GM21529 (cell line): ENCODE results near the gene DEPDC1.
"Not testable (repeated sequence)": the region's sequence is repeated elsewhere in the genome, so short reads cannot be mapped to it uniquely, and the experiment has no call there.

ENCODE experiments used
- ATAC-seq: cut with Tn5 transposase; IDR thresholded peaks from one replicate; pipeline ENCODE4 v1.9.1; 2021; ENCODE audit not compliant: unreplicated experiment

Gene DEPDC1

DNA sequence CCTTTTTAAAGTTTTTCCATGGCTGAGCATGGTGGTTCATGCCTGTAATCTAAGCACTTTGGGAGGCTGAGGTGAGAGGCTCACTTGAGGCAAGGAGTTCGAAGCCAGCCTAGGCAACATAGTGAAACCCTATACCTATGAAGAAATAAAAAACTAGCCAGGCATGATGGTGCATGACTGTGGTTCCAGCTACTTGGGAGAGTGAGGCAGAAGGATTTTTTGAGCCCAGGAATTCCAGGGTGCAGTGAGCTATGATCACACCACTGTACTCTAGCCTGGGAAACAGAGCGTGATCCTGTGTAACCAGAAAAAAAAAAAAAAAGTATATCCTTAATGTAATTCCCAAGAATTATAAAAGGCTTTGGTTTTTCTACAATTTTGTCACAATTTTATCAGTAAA lies 17.4 kb downstream of the DEPDC1 start:
- no peak for ATAC-seq

DNA sequence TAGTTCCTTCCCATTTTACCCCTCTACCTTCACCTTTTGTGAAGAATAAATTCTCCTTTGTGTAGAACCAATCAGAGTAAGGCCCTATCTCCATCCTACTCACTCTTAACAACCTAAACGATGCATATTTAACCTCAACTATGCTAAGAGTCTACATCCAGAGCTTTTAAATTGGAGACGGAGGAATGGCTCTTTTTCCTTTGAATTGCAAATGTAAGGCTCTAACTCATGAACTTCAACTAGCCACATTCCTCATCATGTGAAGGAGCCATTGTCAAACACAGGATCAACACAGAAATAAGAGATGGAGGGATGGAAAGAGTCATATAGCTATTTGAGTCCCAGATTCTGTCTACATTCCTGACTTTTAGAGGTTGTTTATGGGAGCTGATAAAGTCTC lies 18.2 kb downstream of the DEPDC1 start:
- ATAC-seq: no peak

DNA sequence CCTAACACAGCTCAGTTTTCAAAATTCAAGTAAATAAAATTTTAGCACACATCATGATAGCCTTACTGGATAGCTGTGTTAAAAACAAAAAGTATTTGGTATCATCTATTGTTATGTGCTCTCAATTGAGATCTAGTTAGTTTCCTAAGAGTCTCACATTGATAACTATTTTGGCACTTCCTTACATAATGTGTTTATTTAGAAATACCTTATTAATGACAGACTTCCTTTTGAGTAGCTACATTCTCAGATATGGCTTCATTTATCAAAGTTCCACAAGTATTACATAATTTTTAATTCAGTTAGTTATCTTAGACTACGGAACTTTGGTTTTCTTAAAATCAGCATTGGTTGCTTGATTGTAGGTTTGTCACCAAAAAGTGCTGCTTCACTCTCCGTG lies 20.3 kb downstream of the DEPDC1 start:
- ATAC-seq: not testable (repeated sequence)

- ATAC-seq: no peak
These were observed 23.8 kb downstream of the DEPDC1 start for GRCh38 chr1:68473060-68473459.

GRCh38 chr1:68470388-68470970 lies 26.4 kb downstream of the DEPDC1 start:
- no peak for ATAC-seq

DNA sequence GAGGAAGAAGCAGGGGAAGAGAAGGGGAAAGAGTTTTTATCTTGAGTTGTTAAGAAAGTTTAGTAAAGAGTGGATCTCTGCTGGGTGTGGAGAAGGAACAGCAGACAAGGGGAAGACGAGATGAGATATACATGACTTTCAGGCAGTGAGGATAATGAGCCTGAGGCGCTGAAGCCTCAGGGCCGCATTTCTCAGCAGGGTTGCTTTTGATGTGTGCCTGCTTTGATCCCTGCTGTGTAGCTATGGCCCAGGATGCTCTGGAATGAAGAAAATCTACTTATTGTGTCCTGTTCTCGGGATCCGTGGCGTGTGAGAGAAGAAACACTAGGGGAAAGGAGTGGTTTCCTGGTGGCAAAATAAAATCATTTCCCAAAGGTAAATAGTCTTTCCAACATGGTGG lies 32.0 kb downstream of the DEPDC1 start:
- no peak for ATAC-seq

GRCh38 chr1:68460935-68461334 lies 35.9 kb downstream of the DEPDC1 start:
- no peak for ATAC-seq

- ATAC-seq: no peak
These were observed 37.1 kb downstream of the DEPDC1 start for GRCh38 chr1:68459796-68460195.

DNA sequence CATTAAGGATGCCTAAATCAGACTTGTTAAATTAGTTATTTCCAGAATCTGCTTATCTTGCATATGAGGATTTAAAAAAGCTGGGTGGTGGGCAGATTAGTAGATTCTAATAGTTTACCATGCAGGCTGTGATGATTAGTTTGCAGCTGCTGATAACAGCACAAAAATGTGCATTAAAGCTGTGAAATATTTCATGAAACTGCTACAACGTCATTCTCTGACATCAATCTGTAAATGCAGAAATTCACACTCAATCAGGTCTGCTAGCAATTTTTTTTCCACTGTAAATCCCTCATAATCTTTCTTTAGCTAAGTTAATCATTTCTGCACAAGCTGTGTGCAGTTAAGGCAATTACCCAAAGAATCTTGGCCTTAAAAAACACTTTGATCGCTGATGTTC lies 37.8 kb downstream of the DEPDC1 start:
- ATAC-seq: no peak

DNA sequence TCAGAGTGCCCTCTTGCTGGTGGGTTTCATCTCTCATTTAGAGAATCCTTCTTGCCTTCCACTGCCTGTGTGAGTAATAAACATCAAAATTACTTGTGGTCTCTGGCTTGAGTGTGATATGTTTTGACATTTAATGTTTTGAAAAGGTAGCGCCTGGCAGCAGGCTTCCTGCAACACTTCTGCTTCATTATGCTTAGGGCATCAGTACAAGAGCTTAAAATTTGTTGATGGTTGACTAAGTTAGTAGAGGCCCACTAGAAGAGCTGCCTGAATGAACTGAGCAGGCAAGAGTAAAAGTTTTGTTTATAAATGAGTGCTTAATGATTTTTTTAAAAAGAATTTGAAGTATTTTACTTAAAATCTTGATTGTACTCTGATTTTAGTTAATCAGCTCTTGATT lies 40.7 kb downstream of the DEPDC1 start:
- no peak for ATAC-seq

- no peak for ATAC-seq
These were observed 42.3 kb downstream of the DEPDC1 start for GRCh38 chr1:68454534-68454933.

- ATAC-seq: no peak
These were observed 43.7 kb downstream of the DEPDC1 start for GRCh38 chr1:68453060-68453670.

DNA sequence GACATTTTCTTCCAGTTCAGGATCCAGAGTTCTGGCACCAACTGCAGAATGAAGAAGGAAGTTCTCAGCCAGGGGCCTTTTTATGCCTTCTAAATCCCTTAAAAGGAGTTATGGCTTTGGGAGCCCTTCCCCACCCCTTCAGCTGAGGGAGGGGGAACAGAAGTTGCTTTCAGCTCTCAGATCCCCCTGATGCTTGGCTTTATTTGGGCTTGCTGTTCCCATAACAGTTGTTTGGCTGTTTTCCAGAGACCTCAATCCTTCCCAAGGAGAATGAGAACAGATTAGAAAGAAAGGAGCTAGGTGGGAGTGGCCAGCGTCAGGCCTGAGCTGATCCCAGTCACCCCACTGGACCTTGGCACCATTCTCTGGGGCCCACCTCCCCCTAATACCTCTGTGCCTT lies 47.0 kb downstream of the DEPDC1 start, which contains the start of gene RPE65:
RPE65 (minus strand) TSS at position 54 of the 400 bp plus-strand sequence; CDS start at position 5, 49 bp downstream.
- no peak for ATAC-seq

GRCh38 chr1:68448365-68448764 lies 48.5 kb downstream of the DEPDC1 start:
- no peak for ATAC-seq

DNA sequence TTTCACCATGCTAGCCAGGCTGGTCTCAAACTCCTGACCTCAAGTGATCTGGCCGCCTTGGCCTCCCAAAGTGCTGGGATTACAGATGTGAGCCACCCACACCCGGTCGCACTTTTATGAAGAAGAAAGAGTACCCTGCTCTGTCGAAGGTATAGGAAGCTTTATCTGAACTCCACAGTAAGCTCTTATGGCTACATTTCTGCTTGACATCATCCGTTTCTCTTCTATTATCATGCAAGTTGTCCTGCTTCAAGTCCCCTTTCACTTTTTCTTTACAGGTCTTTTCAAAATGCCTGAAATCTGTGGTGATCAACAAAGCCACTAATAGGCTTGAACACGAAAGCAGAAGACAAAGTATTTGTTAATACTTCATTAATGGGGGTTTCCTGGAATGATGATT lies 51.2 kb downstream of the DEPDC1 start:
- ATAC-seq: no peak

GRCh38 chr1:68442822-68443556 lies 53.9 kb downstream of the DEPDC1 start:
- ATAC-seq: peak; percentile 81

DNA sequence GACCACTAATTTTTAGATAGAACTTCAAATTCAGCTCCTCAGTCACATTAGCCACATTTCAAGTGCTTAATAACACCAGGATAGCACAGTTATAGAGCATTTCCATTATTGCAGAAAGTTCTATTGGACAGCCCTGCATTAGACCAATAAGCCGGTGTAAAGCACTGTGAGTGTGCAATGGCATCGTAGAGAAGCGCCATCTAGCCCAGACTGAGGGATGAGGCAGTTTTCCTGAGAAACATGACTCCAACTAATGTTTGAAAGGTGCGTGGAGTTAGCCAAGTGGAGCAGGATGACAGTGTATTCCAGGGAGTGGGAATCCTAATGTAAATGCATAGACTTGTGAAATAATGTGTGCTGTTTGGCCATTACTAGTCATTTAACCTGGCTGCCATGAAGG lies 54.9 kb downstream of the DEPDC1 start:
- ATAC-seq: no peak

GRCh38 chr1:68438310-68438709 lies 58.6 kb downstream of the DEPDC1 start:
- peak; percentile 54 for ATAC-seq

DNA sequence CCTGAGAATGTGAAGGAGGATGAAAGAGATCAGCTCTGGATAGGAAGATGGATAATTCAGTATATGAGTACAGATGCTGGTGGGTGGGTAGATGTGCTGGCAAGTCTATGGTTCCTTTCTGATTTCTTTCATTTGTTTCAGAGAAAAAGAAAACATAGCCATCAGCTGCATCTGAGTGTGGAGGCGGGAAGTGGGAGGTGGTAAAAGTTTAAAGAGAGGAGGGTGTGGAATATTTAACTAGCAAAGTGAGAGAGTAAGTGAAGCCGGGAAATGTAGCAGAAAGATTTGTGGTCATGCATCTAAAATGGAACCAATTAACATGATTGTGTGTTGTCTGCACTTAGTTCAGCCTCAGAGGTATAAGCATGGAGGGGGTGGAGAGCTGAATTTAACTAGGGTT lies 63.5 kb downstream of the DEPDC1 start:
- ATAC-seq: no peak

DNA sequence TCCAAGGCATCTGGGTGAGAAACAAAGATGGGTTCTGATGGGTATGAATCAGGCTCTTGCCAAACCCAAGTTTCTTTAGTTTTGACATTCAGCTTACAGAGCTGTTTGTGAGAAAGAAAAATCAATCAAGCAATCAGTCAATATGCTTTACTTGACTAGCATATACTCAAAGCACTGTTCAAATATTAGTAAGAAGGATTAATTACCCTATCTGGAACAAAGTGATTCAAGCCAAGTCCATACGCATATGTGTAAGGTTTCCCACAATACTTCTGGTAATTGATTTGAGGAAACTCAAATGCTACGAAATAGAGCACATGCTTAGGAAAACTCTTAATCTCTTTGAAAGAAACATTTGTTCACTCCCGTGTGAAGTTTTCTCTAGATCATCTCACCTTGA lies 65.8 kb downstream of the DEPDC1 start:
- no peak for ATAC-seq

DNA sequence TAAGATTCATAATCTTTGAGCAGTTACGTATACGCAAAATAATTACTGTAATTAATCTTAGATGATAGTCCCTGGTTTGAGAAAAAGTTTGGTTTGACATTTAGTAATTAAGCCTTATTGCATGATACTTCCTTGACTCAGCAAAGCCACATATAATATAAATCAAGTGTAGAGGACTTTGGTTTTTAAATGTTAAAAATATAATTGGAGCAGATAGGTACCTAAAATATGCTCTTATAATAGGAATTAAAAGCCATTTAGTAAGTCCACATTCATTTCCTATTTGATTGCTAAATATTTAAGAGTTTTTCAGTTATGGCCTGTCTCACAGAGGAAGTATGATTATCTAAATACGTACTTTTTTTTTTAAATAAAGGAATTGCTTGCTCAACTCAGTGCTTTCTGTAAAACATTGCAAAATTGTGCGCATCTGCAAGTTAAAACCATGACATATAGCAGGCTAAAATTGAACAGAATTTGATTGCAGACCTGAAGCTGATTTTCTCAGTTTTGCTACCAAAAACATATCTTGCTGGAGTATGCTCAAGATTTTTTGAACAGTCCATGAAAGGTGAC lies 67.6 kb downstream of the DEPDC1 start:
- no peak for ATAC-seq

DNA sequence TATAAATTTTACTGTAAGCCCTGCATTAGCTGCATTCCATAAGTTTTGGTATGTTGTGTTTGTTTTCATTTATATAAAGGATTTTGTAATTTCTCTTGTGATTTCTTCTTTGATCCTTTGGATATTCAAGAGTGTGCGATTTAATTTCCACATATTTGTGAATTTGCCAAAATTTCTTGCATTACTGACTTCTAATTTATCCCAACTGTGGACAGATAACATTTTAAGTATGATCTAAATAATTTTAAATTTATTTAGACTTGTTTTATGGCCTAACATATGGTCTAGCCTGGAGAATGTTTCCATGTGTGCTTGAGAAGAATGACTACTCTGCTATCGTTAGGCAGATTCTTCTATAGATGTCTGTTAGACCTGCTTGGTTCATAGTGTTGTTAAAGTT lies 70.3 kb downstream of the DEPDC1 start:
- ATAC-seq: no peak
